GM12865 (cell line): ENCODE data around the gene SREK1IP1.

Source experiments
- DNase-seq: peaks from one replicate; pipeline ENCODE4 v3.0.0; 2010; ENCODE audit warnings: low read depth
- H3K4me3 ChIP-seq: 2 replicates; pipeline ENCODE4 v1.5.1; 2011; ENCODE audit warnings: mild to moderate bottlenecking, low read depth, low read length, control low read depth
- TF ChIP-seq, protein P1 (sequence below): IDR thresholded peaks from 2 replicates; pipeline ENCODE4 v1.5.1; 2011; ENCODE audit warnings: low read length, control low read depth, low read depth, inconsistent platforms; ENCODE audit not compliant: insufficient read depth; ENCODE audit errors: missing control alignments

SREK1IP1 gene

GRCh38 chr5:64768358-64769312, at the start of gene SREK1IP1, which contains the start of gene CWC27:
Gene SREK1IP1, minus strand, starts transcription at chr5:64768691. Its CDS starts 174 bp downstream, at chr5:64768517.
Gene CWC27, plus strand, starts transcription at chr5:64768930. Its CDS starts 217 bp downstream, at chr5:64769147.
- DNase-seq: peak; percentile 95
- TF ChIP-seq, protein P1, sequence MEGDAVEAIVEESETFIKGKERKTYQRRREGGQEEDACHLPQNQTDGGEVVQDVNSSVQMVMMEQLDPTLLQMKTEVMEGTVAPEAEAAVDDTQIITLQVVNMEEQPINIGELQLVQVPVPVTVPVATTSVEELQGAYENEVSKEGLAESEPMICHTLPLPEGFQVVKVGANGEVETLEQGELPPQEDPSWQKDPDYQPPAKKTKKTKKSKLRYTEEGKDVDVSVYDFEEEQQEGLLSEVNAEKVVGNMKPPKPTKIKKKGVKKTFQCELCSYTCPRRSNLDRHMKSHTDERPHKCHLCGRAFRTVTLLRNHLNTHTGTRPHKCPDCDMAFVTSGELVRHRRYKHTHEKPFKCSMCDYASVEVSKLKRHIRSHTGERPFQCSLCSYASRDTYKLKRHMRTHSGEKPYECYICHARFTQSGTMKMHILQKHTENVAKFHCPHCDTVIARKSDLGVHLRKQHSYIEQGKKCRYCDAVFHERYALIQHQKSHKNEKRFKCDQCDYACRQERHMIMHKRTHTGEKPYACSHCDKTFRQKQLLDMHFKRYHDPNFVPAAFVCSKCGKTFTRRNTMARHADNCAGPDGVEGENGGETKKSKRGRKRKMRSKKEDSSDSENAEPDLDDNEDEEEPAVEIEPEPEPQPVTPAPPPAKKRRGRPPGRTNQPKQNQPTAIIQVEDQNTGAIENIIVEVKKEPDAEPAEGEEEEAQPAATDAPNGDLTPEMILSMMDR: no peak
- H3K4me3 ChIP-seq: peak within 1 kb of the TSS; percentile 100

DNA sequence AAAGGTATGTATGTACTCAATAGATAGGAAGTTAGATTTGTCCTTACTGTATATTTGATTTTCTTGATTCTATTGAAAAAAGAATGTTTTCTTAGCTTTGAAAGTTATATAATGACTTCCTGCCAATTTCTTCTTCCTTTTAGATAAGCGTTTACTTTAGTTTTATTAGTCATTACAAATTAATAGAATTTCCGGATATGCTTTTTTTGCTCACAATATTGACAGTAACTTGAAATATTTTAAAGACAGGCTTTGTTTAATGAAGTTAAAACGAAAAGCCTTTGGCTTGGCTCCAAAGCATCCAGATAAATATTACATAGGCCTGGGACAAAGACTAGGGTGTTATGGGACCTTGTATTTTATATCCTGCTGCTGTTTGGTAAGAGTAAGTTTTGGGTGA, 49.8 kb upstream of the SREK1IP1 start:
- TF ChIP-seq, protein P1: no peak
- H3K4me3 ChIP-seq: no peak overlapping the region
- no peak for DNase-seq

DNA sequence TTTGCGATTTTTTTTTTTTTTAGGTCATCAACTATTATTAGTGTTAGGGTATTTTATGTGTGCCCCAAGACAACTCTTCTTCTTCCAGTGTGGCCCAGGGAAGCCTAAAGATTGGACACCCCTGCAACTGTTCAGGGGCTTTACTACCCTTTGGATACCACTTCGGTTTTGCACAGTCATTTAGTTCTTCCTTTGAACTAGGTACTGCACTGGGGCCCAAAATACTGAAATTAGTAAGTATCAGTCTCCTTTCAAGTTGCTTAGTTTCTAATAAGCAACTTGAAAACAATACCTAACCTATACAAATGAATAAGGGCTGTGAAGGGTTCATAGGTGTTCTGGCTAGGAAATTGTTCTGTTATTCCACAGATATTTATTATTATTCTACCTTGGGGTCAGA, 45.6 kb upstream of the SREK1IP1 start:
- DNase-seq: peak; percentile 70
- TF ChIP-seq, protein P1: no peak
- H3K4me3 ChIP-seq: no peak overlapping the region

GRCh38 chr5:64811050-64811640, 42.7 kb upstream of the SREK1IP1 start:
- DNase-seq: peak; percentile 66
- no peak overlapping the region for H3K4me3 ChIP-seq
- TF ChIP-seq, protein P1: peak; percentile 53

- no peak overlapping the region for H3K4me3 ChIP-seq
- TF ChIP-seq, protein P1: no peak
- no peak for DNase-seq
Observed at GRCh38 chr5:64807520-64807919, 39.0 kb upstream of the SREK1IP1 start.

DNA sequence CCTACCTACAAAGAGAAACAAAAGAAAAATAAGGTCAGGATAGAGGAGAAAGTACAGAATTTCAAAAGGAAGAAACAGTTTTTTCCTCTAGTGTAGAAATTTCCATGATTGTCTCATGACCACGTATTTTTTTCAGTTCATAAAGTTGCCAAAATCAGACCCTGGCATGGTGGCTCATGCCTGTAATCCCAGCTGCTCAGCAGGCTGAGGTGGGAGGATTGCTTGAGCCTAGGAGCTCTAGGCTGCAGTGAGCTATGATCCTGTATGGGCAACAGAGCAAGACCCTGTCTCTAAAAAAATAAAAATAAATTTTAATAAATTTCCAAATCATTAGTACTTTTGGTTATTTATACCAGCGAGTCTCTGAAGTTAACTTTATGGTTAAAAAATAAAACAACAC, 38.0 kb upstream of the SREK1IP1 start:
- H3K4me3 ChIP-seq: no peak overlapping the region
- TF ChIP-seq, protein P1: no peak
- DNase-seq: no peak
